Tibial nerve (tissue), 4 donors: ENCODE data around the gene MPHOSPH10.
"Not testable (repeated sequence)": the region's sequence is repeated elsewhere in the genome, so short reads cannot be mapped to it uniquely, and the experiment has no call there.

Experiments
- CTCF ChIP-seq, 5 experiments: fragments of 200-600 bp in 3 of 5; fragments of 450-650 bp in 2 of 5; sonication (generic) in 3 of 5; IDR thresholded peaks; one replicate each; pipeline ENCODE4 v1.5.1; 2016 to 2019; ENCODE audit warnings: antibody characterized with exemption in 5 of 5, mild to moderate bottlenecking in 3 of 5, moderate library complexity in 2 of 5
- EP300 ChIP-seq, 2 donors: sonication (generic); formaldehyde crosslinking; IDR thresholded peaks; one replicate each; pipeline ENCODE4 v1.6.1; 2017; ENCODE audit warnings: antibody characterized with exemption in 2 of 2, mild to moderate bottlenecking in 1 of 2
- POLR2A ChIP-seq, 2 donors: fragments of 450-650 bp; IDR thresholded peaks; one replicate each; pipeline ENCODE4 v1.6.1; 2017; ENCODE audit warnings: antibody characterized with exemption in 2 of 2, mild to moderate bottlenecking in 2 of 2, moderate library complexity in 2 of 2

- not testable (repeated sequence) for TF ChIP-seq CTCF, POLR2A, EP300 (IDR thresholded peaks at IDR 0.05)
These were observed 41.0 kb upstream of the MPHOSPH10 start for GRCh38 chr2:71089475-71089874.
